HG03432 (cell line): Measurements from ENCODE around the gene BBS9.
A peak's percentile ranks its signal among the peaks of the same experiment; 100 is the strongest.
"Not testable (repeated sequence)": the region's sequence is repeated elsewhere in the genome, so short reads cannot be mapped to it uniquely, and the experiment has no call there.

ENCODE experiments used
- ATAC-seq: cut with Tn5 transposase; IDR thresholded peaks from one replicate; pipeline ENCODE4 v1.9.1; 2021; ENCODE audit warnings: mild to moderate bottlenecking, moderate library complexity; ENCODE audit not compliant: unreplicated experiment

Gene BBS9

DNA sequence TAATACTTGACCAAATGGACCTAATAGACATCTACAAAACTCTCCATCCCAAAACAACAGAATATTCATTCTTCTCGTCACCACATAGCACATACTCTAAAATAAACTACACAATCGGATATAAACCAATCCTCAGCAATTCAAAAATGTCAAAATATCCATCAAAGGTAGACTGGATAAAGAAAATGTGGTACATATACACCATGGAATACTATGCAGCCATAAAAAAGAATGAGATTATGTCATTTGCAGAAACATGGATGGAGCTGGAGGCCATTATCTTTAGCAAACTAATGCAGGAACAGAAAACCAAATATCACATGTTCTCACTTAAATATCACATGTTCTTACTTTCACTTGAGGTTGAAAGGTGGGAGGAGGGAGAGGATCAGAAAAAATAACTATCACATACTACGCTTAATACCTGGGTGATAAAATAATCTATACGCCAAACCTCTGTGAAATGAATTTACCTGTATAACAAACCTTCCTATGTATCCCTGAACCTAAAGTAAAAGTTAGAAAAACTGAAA, 142.5 kb downstream of the BBS9 start:
- not testable (repeated sequence) for ATAC-seq

- ATAC-seq, result no peak
Measured at GRCh38 chr7:33273356-33273755, 144.0 kb downstream of the BBS9 start.

DNA sequence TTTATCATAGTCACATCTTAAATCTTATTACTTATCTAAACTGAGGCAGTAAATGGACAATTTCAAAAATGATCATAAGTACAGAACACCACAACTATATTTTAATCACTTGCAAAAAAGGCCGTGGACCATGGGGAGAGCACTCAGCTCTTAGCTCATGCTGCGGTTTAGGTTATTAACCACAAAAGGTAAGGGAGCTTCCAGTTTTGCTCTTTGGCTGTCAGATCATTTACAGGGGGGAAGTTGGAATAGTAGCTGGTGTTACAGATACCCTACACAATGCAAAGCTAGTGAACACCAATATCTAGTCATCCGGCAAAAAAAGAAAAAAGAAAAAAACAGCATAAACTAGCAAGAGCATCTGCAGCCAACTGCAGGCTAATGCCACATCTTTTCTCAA, 147.0 kb downstream of the BBS9 start:
- ATAC-seq, result no peak

GRCh38 chr7:33276729-33277128, 147.4 kb downstream of the BBS9 start:
- no peak for ATAC-seq

DNA sequence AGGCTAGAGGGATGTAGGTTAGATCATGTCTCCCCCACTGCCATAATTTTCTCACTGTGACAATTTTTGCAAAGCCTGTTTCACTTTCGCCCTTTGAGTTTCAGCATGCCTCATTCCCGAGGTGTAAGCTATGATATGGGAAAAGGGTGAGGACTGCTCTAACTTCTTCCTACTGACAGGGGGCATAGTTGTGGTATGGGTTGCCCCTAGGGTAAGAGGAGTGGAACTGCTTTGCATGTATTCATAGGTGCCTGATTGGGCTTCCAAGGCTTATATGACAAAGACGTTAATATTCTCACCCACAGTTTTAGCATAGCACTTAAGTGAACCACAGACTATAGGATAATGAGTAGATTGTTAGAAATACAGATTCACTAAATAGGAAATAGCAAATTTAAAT, 148.7 kb downstream of the BBS9 start:
- ATAC-seq, result no peak

DNA sequence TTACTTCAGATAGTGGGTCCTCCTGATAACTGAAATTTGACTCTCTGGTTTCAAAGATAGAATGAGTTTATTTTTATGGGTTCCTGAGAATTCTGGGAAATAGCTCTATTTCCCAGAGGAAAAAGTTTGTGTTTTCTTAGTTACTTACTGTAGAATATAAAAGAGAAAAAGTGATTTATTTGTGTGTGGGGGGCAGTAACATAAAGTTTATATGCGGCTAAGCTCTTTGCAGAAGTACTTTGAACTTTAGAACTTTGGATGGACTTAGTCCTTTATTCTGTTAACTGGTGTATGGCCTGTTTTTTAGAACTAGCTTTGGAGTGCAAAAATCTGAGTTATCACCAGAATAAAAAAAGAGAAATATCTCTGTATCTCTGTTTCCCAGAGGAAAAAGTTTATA, 157.1 kb downstream of the BBS9 start:
- ATAC-seq, result no peak

DNA sequence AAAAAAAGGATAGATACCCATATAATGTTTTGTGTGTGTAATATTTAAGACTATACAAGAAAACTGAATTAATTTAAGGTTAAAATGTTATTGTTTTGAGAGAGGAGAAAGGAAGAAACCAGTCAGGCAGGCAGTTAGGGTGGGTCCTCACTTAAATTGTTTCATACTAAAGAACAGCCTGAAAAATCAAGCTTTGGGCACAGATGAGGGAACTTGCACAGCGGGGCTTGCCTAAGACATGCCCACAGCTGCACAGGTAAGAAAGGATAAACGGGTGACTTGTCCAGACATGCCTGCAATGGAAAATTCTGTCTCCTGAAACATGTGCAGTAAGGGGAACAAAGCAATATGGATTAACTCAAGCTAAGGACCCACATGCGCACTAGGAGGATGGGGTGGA, 158.4 kb downstream of the BBS9 start:
- no peak for ATAC-seq

DNA sequence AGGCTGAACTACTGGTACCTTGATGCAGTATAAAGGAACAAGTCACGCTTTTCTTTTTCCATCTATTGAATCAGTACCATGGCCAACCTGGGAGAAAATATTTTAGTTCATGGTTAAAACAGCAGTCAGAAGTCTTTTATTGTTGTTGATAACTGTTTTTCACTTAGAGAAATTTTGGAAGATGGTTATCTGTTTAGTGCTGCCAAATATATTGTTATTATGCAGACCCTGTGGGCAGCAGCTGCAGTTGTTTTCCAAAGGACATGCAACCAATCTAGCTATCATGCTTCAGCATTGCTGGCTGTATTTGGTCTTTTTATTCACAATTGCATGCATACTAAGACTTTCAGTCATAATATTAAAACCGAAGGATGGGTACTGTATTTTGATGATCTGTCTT, 169.5 kb downstream of the BBS9 start:
- no peak for ATAC-seq

- ATAC-seq, result no peak
Measured at GRCh38 chr7:33299425-33299824, 170.1 kb downstream of the BBS9 start.

DNA sequence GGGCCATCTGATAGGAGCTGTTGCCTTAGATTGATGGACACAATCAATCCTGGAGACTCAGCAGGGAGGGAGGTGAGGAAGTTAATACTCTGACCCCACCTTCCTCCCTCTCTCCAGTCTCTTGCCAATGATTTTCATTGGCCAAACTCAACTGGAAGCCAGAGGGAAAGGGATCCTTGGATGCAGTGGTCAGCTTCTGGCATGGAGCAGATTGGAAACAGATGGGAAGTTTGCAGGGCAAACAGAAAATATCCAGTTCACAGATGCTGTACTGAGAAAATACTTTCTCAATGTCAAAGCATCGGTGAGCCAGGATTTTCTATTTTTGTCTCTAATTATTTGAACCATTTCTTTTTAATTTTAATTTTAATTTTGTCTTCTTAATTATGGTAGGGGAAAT, 170.8 kb downstream of the BBS9 start:
- no peak for ATAC-seq

- no peak for ATAC-seq
Measured at GRCh38 chr7:33300742-33301141, 171.4 kb downstream of the BBS9 start.

DNA sequence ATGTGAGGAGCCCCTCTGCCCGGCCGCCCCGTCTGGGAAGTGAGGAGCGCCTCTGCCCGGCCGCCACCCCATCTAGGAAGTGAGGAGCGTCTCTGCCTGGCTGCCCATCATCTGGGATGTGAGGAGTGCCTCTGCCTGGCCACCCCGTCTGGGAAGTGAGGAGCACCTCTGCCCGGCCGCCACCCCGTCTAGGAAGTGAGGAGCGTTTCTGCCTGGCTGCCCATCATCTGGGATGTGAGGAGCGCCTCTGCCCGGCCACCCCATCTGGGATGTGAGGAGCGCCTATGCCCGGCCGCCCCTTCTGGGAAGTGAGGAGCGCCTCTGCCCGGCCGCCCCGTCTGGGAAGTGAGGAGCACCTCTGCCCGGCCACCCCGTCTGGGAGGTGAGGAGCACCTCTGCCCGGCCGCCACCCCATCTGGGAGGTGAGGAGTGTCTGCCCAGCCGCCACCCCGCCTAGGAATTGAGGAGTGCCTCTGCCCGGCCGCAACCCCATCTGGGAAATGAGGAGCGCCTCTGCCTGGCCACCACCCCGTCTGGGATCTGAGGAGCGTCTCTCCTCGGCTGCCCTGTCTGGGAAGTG, 174.7 kb downstream of the BBS9 start:
- ATAC-seq, result not testable (repeated sequence)

DNA sequence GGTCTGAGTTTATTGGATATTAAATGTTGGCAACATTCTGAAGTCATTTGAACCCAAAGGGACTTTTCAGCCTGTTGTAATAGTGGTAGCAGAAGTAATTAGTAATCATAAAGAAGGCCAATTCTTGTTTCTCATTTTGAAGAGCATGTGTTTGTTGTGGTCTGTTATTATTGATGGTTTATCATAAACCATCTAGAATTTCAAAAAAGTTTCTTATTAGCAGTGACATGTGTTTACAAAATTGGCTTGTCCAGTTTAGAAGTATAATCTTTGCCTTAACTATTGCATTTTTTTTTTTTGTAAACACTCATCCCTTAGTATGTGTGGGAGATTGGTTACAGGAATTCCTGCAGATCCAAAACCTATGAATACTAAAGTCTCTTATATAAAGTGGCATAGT, 177.8 kb downstream of the BBS9 start:
- ATAC-seq, result no peak

DNA sequence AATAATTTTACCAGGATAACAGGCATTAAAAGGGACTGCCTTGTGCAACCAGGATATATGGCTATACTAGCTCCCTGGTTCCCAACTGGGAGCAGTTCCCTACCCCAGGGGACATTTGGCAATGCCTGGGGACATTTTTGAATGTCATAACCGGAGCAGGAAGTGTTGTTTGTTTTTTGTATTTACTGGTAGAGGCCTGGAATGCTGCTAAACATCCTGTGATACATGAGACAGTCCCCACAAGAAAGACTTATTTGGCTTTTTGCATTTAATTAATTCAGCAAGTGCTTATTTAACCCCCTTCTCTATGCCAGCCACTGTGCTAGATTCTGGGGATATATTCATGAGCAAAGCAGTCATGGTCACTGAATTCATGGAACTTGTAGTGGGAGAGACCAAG, 181.2 kb downstream of the BBS9 start:
- ATAC-seq, result no peak

GRCh38 chr7:33325754-33326484, 196.6 kb downstream of the BBS9 start:
- no peak for ATAC-seq

GRCh38 chr7:33326485-33326848, 197.1 kb downstream of the BBS9 start:
- ATAC-seq, result no peak

DNA sequence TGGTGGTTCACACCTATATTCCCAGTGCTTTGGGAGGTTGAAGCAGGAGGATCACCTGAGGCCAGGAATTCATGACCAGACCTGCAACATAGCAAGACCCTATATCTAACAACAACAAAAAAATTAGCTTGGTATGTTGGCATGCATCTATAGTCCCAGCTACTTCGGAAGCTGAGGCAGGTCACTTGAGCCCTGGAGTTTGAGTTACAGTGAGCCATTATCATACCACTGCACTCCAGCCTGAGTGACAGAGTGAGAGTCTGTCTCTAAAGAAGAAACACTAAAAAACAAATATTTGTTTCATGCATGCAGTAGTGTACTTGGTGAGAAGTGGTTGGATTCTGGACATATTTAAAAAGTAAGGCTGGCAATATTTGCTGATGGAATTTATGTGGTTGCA, 198.1 kb downstream of the BBS9 start:
- no peak for ATAC-seq

DNA sequence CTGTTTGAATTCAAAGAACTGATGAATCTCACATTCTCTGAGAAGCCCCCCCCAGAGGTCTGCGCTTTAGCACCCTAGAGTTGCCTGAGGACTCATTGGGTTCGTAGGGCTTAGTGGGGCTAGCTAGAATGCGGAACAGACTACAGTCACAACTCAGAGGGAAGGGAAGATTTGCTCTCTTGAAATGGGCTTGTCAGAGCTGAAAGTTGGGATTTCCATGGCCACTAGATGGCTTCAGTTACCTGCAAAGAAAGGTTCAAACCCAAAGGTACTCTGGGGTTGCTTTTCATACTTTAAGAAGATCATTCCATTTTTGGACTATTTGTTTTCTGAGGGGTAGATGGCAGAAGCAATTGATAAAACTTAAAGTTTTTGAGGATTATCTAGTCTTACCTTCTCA, 205.0 kb downstream of the BBS9 start:
- peak; percentile 50 for ATAC-seq

- no peak for ATAC-seq
Measured at GRCh38 chr7:33336820-33337219, 207.5 kb downstream of the BBS9 start.

GRCh38 chr7:33339074-33339790, 209.9 kb downstream of the BBS9 start:
- no peak for ATAC-seq

DNA sequence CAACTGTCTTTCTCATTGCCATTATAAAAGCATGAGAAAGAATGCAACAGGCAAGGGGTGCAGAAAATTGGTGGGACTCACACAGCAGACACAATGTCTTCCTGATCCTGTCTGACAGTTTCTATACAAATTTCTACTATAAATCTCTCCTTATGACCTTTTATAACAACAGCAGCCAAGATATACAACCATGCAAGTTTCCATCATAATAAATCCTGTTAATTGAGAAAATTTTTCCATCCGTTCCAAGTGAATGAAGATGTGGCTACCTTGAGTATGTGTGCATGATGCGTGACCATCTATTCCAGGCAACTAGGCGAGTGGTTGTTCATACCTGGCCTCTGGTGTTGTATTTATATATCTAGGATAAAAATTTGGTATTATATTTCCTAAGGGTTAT, 216.7 kb downstream of the BBS9 start:
- no peak for ATAC-seq

GRCh38 chr7:33350577-33350976, 221.2 kb downstream of the BBS9 start:
- no peak for ATAC-seq
